Measurements from ENCODE around the gene MTCL1.

MTCL1 gene

GRCh38 chr18:8856212-8856611, 150.9 kb downstream of the MTCL1 start:
- DNase-seq (ENCODE audit: low read depth in 4 of 4, low spot score in 1 of 4), result no peak

- DNase-seq (ENCODE audit: low read depth in 4 of 4, low spot score in 1 of 4), result no peak
Measured at GRCh38 chr18:8856769-8857393, 151.5 kb downstream of the MTCL1 start.

GRCh38 chr18:8857806-8858205, 152.4 kb downstream of the MTCL1 start:
- DNase-seq (ENCODE audit: low read depth in 4 of 4, low spot score in 1 of 4), result no peak

GRCh38 chr18:8858888-8859511, 153.6 kb downstream of the MTCL1 start:
- DNase-seq (ENCODE audit: low read depth in 4 of 4, low spot score in 1 of 4), result no peak

- DNase-seq (ENCODE audit: low read depth in 4 of 4, low spot score in 1 of 4), result no peak
Measured at GRCh38 chr18:8860845-8861642, 155.7 kb downstream of the MTCL1 start.

GRCh38 chr18:8863427-8863826, 158.1 kb downstream of the MTCL1 start:
- DNase-seq (ENCODE audit: low read depth in 4 of 4, low spot score in 1 of 4), result no peak

GRCh38 chr18:8865934-8866333, 160.6 kb downstream of the MTCL1 start:
- no peak for DNase-seq (ENCODE audit: low read depth in 4 of 4, low spot score in 1 of 4)

- no peak for DNase-seq (ENCODE audit: low read depth in 4 of 4, low spot score in 1 of 4)
Measured at GRCh38 chr18:8866679-8867078, 161.3 kb downstream of the MTCL1 start.

GRCh38 chr18:8868276-8868675, 162.9 kb downstream of the MTCL1 start:
- DNase-seq (ENCODE audit: low read depth in 4 of 4, low spot score in 1 of 4), result no peak

- no peak for DNase-seq (ENCODE audit: low read depth in 4 of 4, low spot score in 1 of 4)
Measured at GRCh38 chr18:8868779-8869415, 163.5 kb downstream of the MTCL1 start.

- DNase-seq (ENCODE audit: low read depth in 4 of 4, low spot score in 1 of 4), result no peak
Measured at GRCh38 chr18:8869696-8870095, 164.3 kb downstream of the MTCL1 start.

GRCh38 chr18:8870528-8870927, 165.2 kb downstream of the MTCL1 start:
- DNase-seq (ENCODE audit: low read depth in 4 of 4, low spot score in 1 of 4), result no peak

- DNase-seq (ENCODE audit: low read depth in 4 of 4, low spot score in 1 of 4), result no peak
Measured at GRCh38 chr18:8871489-8871888, 166.1 kb downstream of the MTCL1 start.

GRCh38 chr18:8874872-8875271, 169.5 kb downstream of the MTCL1 start:
- DNase-seq (ENCODE audit: low read depth in 4 of 4, low spot score in 1 of 4), result no peak

- no peak for DNase-seq (ENCODE audit: low read depth in 4 of 4, low spot score in 1 of 4)
Measured at GRCh38 chr18:8876887-8877286, 171.5 kb downstream of the MTCL1 start.

GRCh38 chr18:8881103-8881502, 175.7 kb downstream of the MTCL1 start:
- DNase-seq (ENCODE audit: low read depth in 4 of 4, low spot score in 1 of 4), result no peak
